IMR-90 (cell line): Measurements from ENCODE around the gene TMEM154. TPM values are rescaled to one million over a fixed set of nuclear protein-coding genes. Genes with fewer than 3 reads are reported as not detected.

Experiments used
- ATAC-seq: fragments of 200-7000 bp; cut with Tn5 transposase; 2 replicates; pipeline ENCODE4 v1.9.1; 2020; ENCODE audit warnings: low read depth, mild to moderate bottlenecking, moderate library complexity
- BruUV-seq: library from RNA; stranded (reverse); fragments of 400-500 nt; replicated peaks from 2 replicates; lab custom pipeline; 2021; lab: Mats Ljungman, UMichigan
- CTCF ChIA-PET: fragments of 300-600 bp; formaldehyde crosslinking; extraction: SDS; loops from one replicate; lab custom pipeline; 2021; ENCODE audit warnings: antibody characterized with exemption; lab: Yijun Ruan, JAX
- POLR2A ChIA-PET: fragments of 300-600 bp; sonication (Branson Sonifier 250); formaldehyde crosslinking; loops from one replicate; lab custom pipeline; 2022; ENCODE audit warnings: antibody characterized with exemption; ENCODE audit not compliant: unreplicated experiment; lab: Charles Lee
- DNase-seq: peaks from one replicate; pipeline ENCODE4 v3.0.0; 2013
- H2AFZ ChIP-seq: replicated peaks from 2 replicates; pipeline ENCODE3; 2013; ENCODE audit warnings: low read length, mild to moderate bottlenecking; ENCODE audit not compliant: poor library complexity
- H2AK5ac ChIP-seq: 2 replicates; pipeline ENCODE4 v1.6.1; 2013; ENCODE audit warnings: low read depth, low read length, inconsistent platforms
- H2AK9ac ChIP-seq: replicated peaks from 2 replicates; pipeline ENCODE3; 2013; ENCODE audit warnings: mild to moderate bottlenecking, low read depth, low read length, moderate library complexity; ENCODE audit not compliant: poor library complexity
- H2BK120ac ChIP-seq: 2 replicates; pipeline ENCODE4 v1.6.1; 2013; ENCODE audit warnings: low read depth, low read length, inconsistent platforms
- H2BK15ac ChIP-seq: 3 replicates; pipeline ENCODE4 v1.6.1; 2013; ENCODE audit warnings: low read depth, low read length, inconsistent platforms
- H2BK20ac ChIP-seq: 2 replicates; pipeline ENCODE4 v1.6.1; 2013; ENCODE audit warnings: low read depth, mild to moderate bottlenecking, inconsistent platforms, low read length, moderate library complexity
- H2BK5ac ChIP-seq: 2 replicates; pipeline ENCODE4 v1.6.1; 2013; ENCODE audit warnings: mild to moderate bottlenecking, low read depth, low read length, inconsistent platforms; ENCODE audit not compliant: poor library complexity, severe bottlenecking
- H3K14ac ChIP-seq: replicated peaks from 2 replicates; pipeline ENCODE4 v1.6.1; 2013; ENCODE audit warnings: low read depth, low read length, inconsistent platforms
- H3K18ac ChIP-seq: 2 replicates; pipeline ENCODE4 v1.6.1; 2013; ENCODE audit warnings: low read depth, low read length, control low read depth
- H3K23ac ChIP-seq: 2 replicates; pipeline ENCODE4 v1.6.1; 2013; ENCODE audit warnings: low read depth, low read length, inconsistent platforms
- H3K27ac ChIP-seq: 2 replicates; pipeline ENCODE4 v1.5.1; 2013; ENCODE audit warnings: mild to moderate bottlenecking, control low read depth, low read length; ENCODE audit not compliant: insufficient read depth
- H3K27me3 ChIP-seq: 2 replicates; pipeline ENCODE4 v1.6.1; 2013; ENCODE audit warnings: low read length; ENCODE audit not compliant: control insufficient read depth, insufficient read depth
- H3K36me3 ChIP-seq: 2 replicates; pipeline ENCODE4 v1.6.1; 2013; ENCODE audit warnings: low read length, mixed read lengths; ENCODE audit not compliant: control insufficient read depth, insufficient read depth
- H3K4ac ChIP-seq: 2 replicates; pipeline ENCODE4 v1.6.1; 2013; ENCODE audit warnings: low read depth, low read length, inconsistent platforms
- H3K4me1 ChIP-seq: 2 replicates; pipeline ENCODE4 v1.6.1; 2013; ENCODE audit warnings: low read length, mixed read lengths; ENCODE audit not compliant: control insufficient read depth, insufficient read depth
- H3K4me2 ChIP-seq: 2 replicates; pipeline ENCODE4 v1.6.1; 2013; ENCODE audit warnings: low read depth, mild to moderate bottlenecking, control low read depth, low read length, moderate library complexity
- H3K4me3 ChIP-seq: 2 replicates; pipeline ENCODE4 v1.5.1; 2013; ENCODE audit warnings: low read depth, mild to moderate bottlenecking, control low read depth, low read length, moderate library complexity; ENCODE audit not compliant: insufficient read depth
- H3K56ac ChIP-seq: 2 replicates; pipeline ENCODE4 v1.6.1; 2013; ENCODE audit warnings: low read length, inconsistent platforms; ENCODE audit not compliant: insufficient read depth; ENCODE audit errors: extremely low read depth
- H3K79me1 ChIP-seq, 2 experiments: 2 replicates each; pipeline ENCODE4 v1.6.1; 2013; ENCODE audit warnings: low read length in 2 of 2, inconsistent platforms in 1 of 2, low read depth in 1 of 2
- H3K9ac ChIP-seq: 2 replicates; pipeline ENCODE4 v1.6.1; 2013; ENCODE audit warnings: low read depth, low read length, control low read depth
- H3K9me1 ChIP-seq: 2 replicates; pipeline ENCODE4 v1.6.1; 2013; ENCODE audit warnings: low read length, inconsistent platforms; ENCODE audit not compliant: insufficient read depth
- H3K9me3 ChIP-seq: 2 replicates; pipeline ENCODE4 v1.6.1; 2013; ENCODE audit warnings: low read length; ENCODE audit not compliant: control insufficient read depth, insufficient read depth
- H4K20me1 ChIP-seq: 2 replicates; pipeline ENCODE4 v1.6.1; 2013; ENCODE audit warnings: low read length, inconsistent platforms; ENCODE audit not compliant: insufficient read depth
- H4K5ac ChIP-seq: 2 replicates; pipeline ENCODE4 v1.6.1; 2013; ENCODE audit warnings: mild to moderate bottlenecking, low read depth, low read length, control low read depth
- H4K8ac ChIP-seq, 2 experiments: 2 replicates each; pipeline ENCODE4 v1.6.1; 2013; ENCODE audit warnings: low read depth in 2 of 2, low read length in 2 of 2, control low read depth in 1 of 2, inconsistent platforms in 1 of 2
- H4K91ac ChIP-seq: 2 replicates; pipeline ENCODE4 v1.6.1; 2013; ENCODE audit warnings: low read depth, low read length, inconsistent platforms; ENCODE audit not compliant: insufficient read depth
- CHD1 ChIP-seq: IDR thresholded peaks from 2 replicates; pipeline ENCODE4 v1.6.1; 2012; ENCODE audit warnings: low read depth, low read length, improper control_type of control experiment
- ELK1 ChIP-seq: fragments of 150-350 bp; IDR thresholded peaks from 2 replicates; pipeline ENCODE4 v1.6.1; 2016; ENCODE audit warnings: low read depth, mild to moderate bottlenecking, low read length, moderate library complexity, borderline replicate concordance
- RCOR1 ChIP-seq: IDR thresholded peaks from 2 replicates; pipeline ENCODE4 v1.6.1; 2012; ENCODE audit warnings: mild to moderate bottlenecking, low read length, improper control_type of control experiment; ENCODE audit not compliant: insufficient replicate concordance
- RFX5 ChIP-seq: IDR thresholded peaks from 2 replicates; pipeline ENCODE4 v1.8.0; 2012; ENCODE audit warnings: low read depth, mild to moderate bottlenecking, low read length, moderate library complexity
- WGBS, 2 experiments: methylation state at CpG; one replicate each; pipeline versions ENCODE4 v1.1.5 to v1.1.7; 2013; ENCODE audit warnings: missing lambda C conversion rate in 2 of 2; ENCODE audit not compliant: insufficient read length in 1 of 2; ENCODE audit errors: extremely low coverage in 2 of 2; 5-methylcytosine and 5-hydroxymethylcytosine counted together
- dilution Hi-C: fragments of 300-500 bp; cut with HindIII; formaldehyde crosslinking; loops from one replicate; pipeline ENCODE4 v1.14.3; 2018; ENCODE audit warnings: low sequenced_read_pairs; ENCODE audit not compliant: unreplicated experiment
- in situ Hi-C: fragments of 300-500 bp; cut with MboI; formaldehyde crosslinking; loops from 3 replicates; pipeline ENCODE4 v1.14.3; 2019; ENCODE audit warnings: low sequenced_read_pairs, inconsistent platforms, mixed read lengths
- intact Hi-C: fragments of 100-400 bp; cut with micrococcal nuclease; formaldehyde crosslinking; loops from 2 replicates; pipeline ENCODE4 v1.10.0; 2022
- polyA plus RNA-seq, 3 experiments: library from polyadenylated mRNA; depleted of rRNA; stranded (reverse); fragments of >200 nt; gene quantifications; 2 replicates each; pipeline ENCODE4 v1.2.3, GENCODE V29; 2012; ENCODE audit warnings: low replicate concordance in 1 of 3
- total RNA-seq: library from RNA; depleted of rRNA; stranded (reverse); fragments of >200 nt; gene quantifications from 2 replicates; pipeline ENCODE4 v1.2.3, GENCODE V29; 2012
- TF ChIP-seq, protein P1 (sequence below): fragments of 150-350 bp; IDR thresholded peaks from 2 replicates; pipeline ENCODE4 v1.6.1; 2017; ENCODE audit warnings: mild to moderate bottlenecking, antibody characterized with exemption, low read length, low read depth

TMEM154 gene
- total and polyA plus RNA-seq, 2 of the 4 experiments (the other 2 are of a cell fraction) = 0.12 to 0.18 TPM

DNA sequence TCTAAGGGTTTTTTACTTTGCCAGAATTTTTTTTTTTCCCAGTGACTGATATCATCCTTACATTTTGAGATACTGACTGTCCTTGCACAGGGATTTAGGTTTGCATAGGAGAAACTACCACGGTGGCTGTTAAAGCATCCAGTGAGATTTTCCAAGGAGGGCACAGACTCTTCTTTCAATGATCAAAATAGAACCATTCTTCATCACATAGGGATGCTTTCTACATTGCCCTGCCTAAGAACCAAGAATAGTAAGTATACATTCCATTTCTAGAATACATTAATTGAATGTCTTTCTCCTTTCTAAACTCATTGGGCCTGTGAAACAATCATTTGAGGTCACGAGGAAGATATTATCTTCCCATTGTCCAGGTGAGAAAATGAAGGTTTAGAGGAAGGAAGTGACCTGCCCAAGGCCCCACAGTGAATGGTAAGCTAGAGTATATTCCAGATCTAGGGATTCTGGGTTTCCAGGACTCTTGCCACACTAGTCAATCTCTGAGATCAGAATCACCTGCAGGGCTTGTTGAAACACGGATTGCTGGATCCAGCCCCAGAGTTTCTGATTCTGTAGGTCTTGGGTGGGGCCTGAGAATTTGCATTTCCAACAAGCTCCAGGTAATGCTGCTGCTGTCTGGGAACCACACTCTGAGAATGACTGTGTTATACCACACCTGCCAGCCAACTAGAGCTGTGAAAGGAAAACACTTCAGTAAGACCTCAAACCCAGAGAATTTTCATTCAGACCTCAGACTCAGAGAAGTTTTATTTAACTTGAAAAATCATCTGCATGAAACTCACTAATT lies 17.7 kb upstream of the TMEM154 start:
- Histone ChIP-seq H2BK15ac (no peak overlapping the region), H3K4me3 (no peak overlapping the region), H4K8ac (no peak overlapping the region), H3K79me1 (no peaks in the 10 kb centered on the region), H2BK120ac (no peak overlapping the region), H3K18ac (no peak overlapping the region), H3K4ac (no peak overlapping the region), H3K56ac (no peak overlapping the region), H4K91ac (no peak overlapping the region), H2BK20ac (no peak overlapping the region), H4K5ac (no peak overlapping the region), H2AFZ (no peak overlapping the region), H3K4me2 (no peak overlapping the region), H3K36me3 (no peaks in the 10 kb centered on the region), H3K9ac (no peak overlapping the region), H3K27me3 (peaks cover 23% of the 10 kb centered on the region), H2BK5ac (no peak overlapping the region), H3K9me3 (no peaks in the 10 kb centered on the region), H3K27ac (no peak overlapping the region), H3K4me1 (no peaks in the 10 kb centered on the region), H3K9me1 (no peaks in the 10 kb centered on the region), H4K20me1 (no peaks in the 10 kb centered on the region), H2AK5ac (no peak overlapping the region), H2AK9ac (no peak overlapping the region), H3K23ac (no peak overlapping the region), H3K14ac (no peak overlapping the region)
- no peak for ATAC-seq
- DNase-seq = no peak
- ChIA-PET POLR2A (no interaction called here), CTCF (no interaction called here)
- TF ChIP-seq RFX5 (no peak), ELK1 (no peak), RCOR1 (no peak), CHD1 (no peak)
- TF ChIP-seq, protein P1, sequence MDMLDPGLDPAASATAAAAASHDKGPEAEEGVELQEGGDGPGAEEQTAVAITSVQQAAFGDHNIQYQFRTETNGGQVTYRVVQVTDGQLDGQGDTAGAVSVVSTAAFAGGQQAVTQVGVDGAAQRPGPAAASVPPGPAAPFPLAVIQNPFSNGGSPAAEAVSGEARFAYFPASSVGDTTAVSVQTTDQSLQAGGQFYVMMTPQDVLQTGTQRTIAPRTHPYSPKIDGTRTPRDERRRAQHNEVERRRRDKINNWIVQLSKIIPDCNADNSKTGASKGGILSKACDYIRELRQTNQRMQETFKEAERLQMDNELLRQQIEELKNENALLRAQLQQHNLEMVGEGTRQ = no peak
- in situ Hi-C loops = no loop called here
- no CpG with 5 or more reads among the region's 3 CpGs for WGBS, 2 experiments
- dilution Hi-C loops = no loop called here
- BruUV-seq = no TSS peak
- intact Hi-C loops = no loop called here
